PC-9 (cell line): Measurements from ENCODE around the gene STX2.

Experiments
- CTCF ChIP-seq: fragments of 200-600 bp; sonication (generic); conservative IDR thresholded peaks from 2 replicates; pipeline ENCODE4 v1.6.1; 2017; ENCODE audit warnings: mixed run types, antibody characterized with exemption, mild to moderate bottlenecking, moderate library complexity
- EZH2 ChIP-seq: fragments of 200-600 bp; sonication (generic); IDR thresholded peaks from 2 replicates; pipeline ENCODE4 v1.8.0; 2017; ENCODE audit warnings: antibody characterized with exemption, low read depth

DNA sequence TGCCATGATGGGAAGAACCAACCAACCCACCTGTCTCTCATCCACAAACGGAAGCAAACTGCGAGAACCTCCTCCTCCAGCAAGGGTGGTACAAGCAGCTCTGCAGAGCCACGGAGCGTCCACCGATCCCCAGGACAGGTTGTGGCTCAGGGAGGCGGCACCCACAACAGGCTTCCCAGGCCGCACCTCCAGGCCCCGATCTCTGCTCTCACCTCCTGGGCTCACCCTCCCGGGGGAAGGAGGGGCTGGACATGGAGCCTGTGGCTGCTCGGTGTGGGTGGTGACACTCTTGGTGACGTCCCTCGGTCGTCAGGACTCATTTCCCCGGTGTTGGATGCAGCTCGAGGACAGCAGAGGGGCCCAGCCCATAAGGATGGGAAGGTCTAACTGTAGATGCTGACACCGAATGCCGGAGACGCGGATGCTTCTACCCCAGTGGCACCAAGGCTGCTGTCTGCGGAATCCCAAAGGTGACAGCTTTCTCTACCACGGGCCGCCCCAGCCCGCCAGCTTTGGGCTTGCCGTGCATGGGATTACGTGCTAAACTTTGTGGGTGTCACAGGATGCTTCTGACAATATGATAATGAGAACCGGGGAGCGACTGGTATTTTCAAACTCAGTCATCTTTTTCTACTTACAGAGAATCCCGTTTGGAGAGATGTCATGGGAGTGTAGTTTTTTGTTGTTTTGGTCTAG, 58.0 kb downstream of the STX2 start:
- TF ChIP-seq CTCF = no peak
- TF ChIP-seq EZH2 = no peak
